GM12878 (cell line): ENCODE results near the gene PHLPP1. TPM values are rescaled to one million over a fixed set of nuclear protein-coding genes. Genes with fewer than 3 reads are reported as not detected.

Source experiments
- ATAC-seq: fragments of 200-7000 bp; cut with Tn5 transposase; 3 replicates; pipeline ENCODE4 v1.9.1; 2020; ENCODE audit warnings: mild to moderate bottlenecking, moderate library complexity
- BruUV-seq: library from RNA; stranded (reverse); fragments of 400-500 nt; replicated peaks from 2 replicates; lab custom pipeline; 2021; lab: Mats Ljungman, UMichigan
- CTCF ChIA-PET: fragments of 300-600 bp; sonication (Branson Sonifier 250); formaldehyde crosslinking; extraction: SDS; loops from one replicate; lab custom pipeline; 2021; ENCODE audit warnings: inconsistent platforms; lab: Yijun Ruan, JAX
- POLR2A ChIA-PET: fragments of 350-600 bp; formaldehyde crosslinking; extraction: SDS; loops from one replicate; lab custom pipeline; 2021; ENCODE audit warnings: inconsistent platforms; lab: Charles Lee
- RAD21 ChIA-PET: fragments of 300-600 bp; sonication (Branson Sonifier 250); formaldehyde crosslinking; loops from one replicate; lab custom pipeline; 2023; ENCODE audit warnings: antibody characterized with exemption; ENCODE audit not compliant: unreplicated experiment; lab: Charles Lee
- SMC1A ChIA-PET: fragments of 300-600 bp; sonication (Branson Sonifier 250); formaldehyde crosslinking; loops from one replicate; lab custom pipeline; 2023; ENCODE audit not compliant: unreplicated experiment, uncharacterized antibody; lab: Charles Lee
- DNase-seq: peaks from one replicate; pipeline ENCODE4 v3.0.0-alpha.2; 2011; ENCODE audit warnings: low read depth, low spot score
- FAIRE-seq: peaks from 3 replicates; lab custom pipeline; 2011; peaks lifted over from hg19 to GRCh38; lab: Jason Lieb, UNC
- H2AFZ ChIP-seq: 2 replicates; pipeline ENCODE4 v1.6.0; 2011; ENCODE audit warnings: low read depth, low read length, control low read depth; ENCODE audit not compliant: control insufficient read depth
- H3K27ac ChIP-seq: 2 replicates; pipeline ENCODE4 v1.5.1; 2011; ENCODE audit warnings: control low read depth; ENCODE audit not compliant: control insufficient read depth, insufficient read depth
- H3K27me3 ChIP-seq, 2 experiments: replicated peaks in 1 of 2; 2 replicates each; pipeline versions ENCODE4 v1.6.0 to v1.6.1; 2011; ENCODE audit warnings: low read length in 1 of 2; ENCODE audit not compliant: control insufficient read depth in 2 of 2, insufficient read depth in 2 of 2
- H3K36me3 ChIP-seq, 2 experiments: 2 replicates each; pipeline ENCODE4 v1.5.1; 2011; ENCODE audit warnings: low read length in 1 of 2; ENCODE audit not compliant: control insufficient read depth in 2 of 2, insufficient read depth in 2 of 2
- H3K4me1 ChIP-seq: 2 replicates; pipeline ENCODE4 v1.6.1; 2011; ENCODE audit warnings: mild to moderate bottlenecking, low read length, moderate library complexity, mixed read lengths; ENCODE audit not compliant: control insufficient read depth, insufficient read depth
- H3K4me2 ChIP-seq: 2 replicates; pipeline ENCODE4 v1.6.0; 2011; ENCODE audit warnings: control low read depth; ENCODE audit not compliant: control insufficient read depth, insufficient read depth
- H3K4me3 ChIP-seq: fragments of 200-600 bp; sonication (generic); 2 replicates; pipeline ENCODE4 v1.5.1; 2016
- H3K79me2 ChIP-seq: 2 replicates; pipeline ENCODE4 v1.6.0; 2011; ENCODE audit warnings: low read length; ENCODE audit not compliant: control insufficient read depth, insufficient read depth
- H3K9ac ChIP-seq: 2 replicates; pipeline ENCODE4 v1.8.0; 2011; ENCODE audit warnings: low read length, control low read depth, mixed read lengths; ENCODE audit not compliant: control insufficient read depth, insufficient read depth
- H3K9me3 ChIP-seq: replicated peaks from 3 replicates; pipeline ENCODE4 v1.5.1; 2011; ENCODE audit warnings: mild to moderate bottlenecking, low read length; ENCODE audit not compliant: control insufficient read depth, insufficient read depth
- H4K20me1 ChIP-seq: 2 replicates; pipeline ENCODE4 v1.6.0; 2011; ENCODE audit not compliant: control insufficient read depth, insufficient read depth
- CHD4 ChIP-seq: fragments of 200-600 bp; sonication (generic); IDR thresholded peaks from 2 replicates; pipeline ENCODE4 v1.6.1; 2016; ENCODE audit warnings: mild to moderate bottlenecking
- CREB1 ChIP-seq: IDR thresholded peaks from 2 replicates; pipeline ENCODE4 v1.6.1; 2012; ENCODE audit warnings: low read depth, mild to moderate bottlenecking, inconsistent platforms
- CREM ChIP-seq: IDR thresholded peaks from 2 replicates; pipeline ENCODE4 v1.6.1; 2014; ENCODE audit warnings: antibody characterized with exemption, low read depth
- JUNB ChIP-seq: IDR thresholded peaks from 2 replicates; pipeline ENCODE4 v1.6.1; 2016; ENCODE audit warnings: antibody characterized with exemption, mild to moderate bottlenecking
- MEF2A ChIP-seq: IDR thresholded peaks from 2 replicates; pipeline ENCODE4 v1.6.1; 2011; ENCODE audit warnings: low read depth, mild to moderate bottlenecking, low read length, moderate library complexity; ENCODE audit not compliant: insufficient read depth
- MEF2B ChIP-seq: fragments of 450-650 bp; IDR thresholded peaks from 2 replicates; pipeline ENCODE4 v1.6.1; 2018; ENCODE audit warnings: mild to moderate bottlenecking, moderate library complexity; ENCODE audit not compliant: partially characterized antibody, poor library complexity, severe bottlenecking
- NFIC ChIP-seq: IDR thresholded peaks from 2 replicates; pipeline ENCODE4 v1.6.1; 2012; ENCODE audit warnings: low read depth, mild to moderate bottlenecking, inconsistent platforms, low read length, moderate library complexity
- RUNX3 ChIP-seq: IDR thresholded peaks from 2 replicates; pipeline ENCODE4 v1.6.1; 2012; ENCODE audit warnings: low read length, inconsistent platforms
- ZNF274 ChIP-seq: IDR thresholded peaks from one replicate; pipeline ENCODE4 v1.8.0; 2011; ENCODE audit not compliant: insufficient read length, insufficient read depth
- WGBS: methylation state at CpG from one replicate; pipeline ENCODE4 v1.1.6; 2016; ENCODE audit warnings: low lambda C conversion rate; ENCODE audit not compliant: insufficient replicate concordance, insufficient coverage; ENCODE audit errors: missing lambda C conversion rate; 5-methylcytosine and 5-hydroxymethylcytosine counted together
- in situ Hi-C: fragments of 300-500 bp; cut with MboI; formaldehyde crosslinking; loops from 9 replicates; pipeline ENCODE4 v1.14.3; 2018; ENCODE audit warnings: mixed read lengths
- intact Hi-C: fragments of 100-400 bp; cut with micrococcal nuclease; formaldehyde crosslinking; loops from one replicate; pipeline ENCODE4 v1.14.2; 2022; ENCODE audit not compliant: unreplicated experiment
- polyA plus RNA-seq, 11 experiments: library from polyadenylated mRNA; depleted of rRNA in 4 of 11; unstranded in 6 of 11; stranded (reverse) in 5 of 11; fragments of >200 nt; fragmentation: Nextera tagmentation in 4 of 11; fragmentation: Illumina TruSeq in 1 of 11; extraction: Ambion mirVana in 4 of 11; extraction: Trizol in 1 of 11; gene quantifications; 1 replicate in 1 of 11; 2 replicates in 10 of 11; pipeline versions ENCODE4 v1.2.1 to v1.2.3, GENCODE V29; 2011 to 2016; ENCODE audit warnings: inconsistent platforms in 2 of 11, missing spikeins in 2 of 11, low read depth in 1 of 11
- total RNA-seq, 4 experiments: library from RNA; depleted of rRNA in 3 of 4; stranded (reverse); fragments of >200 nt in 3 of 4; fragmentation: Illumina TruSeq in 1 of 4; extraction: Trizol in 1 of 4; gene quantifications; 2 replicates each; pipeline versions ENCODE4 v1.2.1 to v1.2.3, GENCODE V29; 2013 to 2021

PHLPP1 gene
- total and polyA plus RNA-seq, 10 of the 15 experiments (the other 5 are each of a cell fraction or from before 2014, with no cell fraction given), result 0.42 to 7.0 (median 1.9) TPM

DNA sequence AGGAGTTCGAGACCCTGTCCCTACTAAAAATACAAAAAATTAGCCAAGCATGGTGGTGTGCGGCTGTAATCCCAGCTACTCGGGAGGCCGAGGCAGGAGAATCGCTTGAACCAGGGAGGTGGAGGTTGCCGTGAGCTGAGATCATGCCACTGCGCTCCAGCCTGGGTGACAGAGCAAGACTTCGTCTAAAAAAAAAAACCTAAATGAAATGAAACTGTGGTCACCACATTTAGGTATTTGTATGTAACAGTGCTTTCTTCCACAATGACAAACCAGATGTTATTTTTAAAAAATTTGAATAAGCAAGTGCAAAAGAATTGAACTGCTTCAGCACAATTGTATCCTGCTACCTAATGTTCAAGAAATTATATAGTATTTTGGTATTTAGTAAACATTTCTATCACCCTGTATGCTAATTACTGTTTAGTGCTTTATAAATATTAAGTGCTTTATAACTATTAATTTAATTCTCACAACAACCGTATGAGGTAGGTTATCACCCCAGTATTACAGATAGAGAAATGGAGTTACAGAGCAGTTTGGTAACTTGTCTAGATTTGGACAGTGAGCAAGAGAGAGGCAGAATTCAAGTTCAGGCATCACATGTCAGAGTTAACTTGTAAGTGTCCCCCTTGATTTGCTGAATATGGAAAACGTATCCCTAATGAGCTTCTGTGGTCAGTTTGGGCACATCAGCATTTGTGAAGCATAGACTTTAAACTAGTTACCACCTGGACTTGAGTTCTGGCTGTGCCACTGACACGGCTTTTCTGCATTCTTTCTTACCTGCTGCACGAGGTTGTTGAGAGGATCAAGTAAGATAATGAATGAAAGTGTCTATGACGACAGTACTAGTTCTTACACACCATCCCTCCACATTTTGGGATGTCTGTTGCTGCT lies 14.4 kb downstream of the PHLPP1 start:
- SMC1A ChIA-PET, result interaction anchor here (1.8 kb wide), 1 partner anchor 14 kb away, joined by 4 read pairs; the partner anchor contains the start of gene PHLPP1
- CTCF ChIA-PET, result interaction anchor here (1.7 kb wide), 1 partner anchor 228 kb away, joined by 5 read pairs; no protein-coding TSS in a partner anchor
- H3K27ac ChIP-seq, result no peak overlapping the region
- no peaks in the 10 kb centered on the region for H3K36me3 ChIP-seq
- peak overlapping the region; percentile 94 for H3K4me2 ChIP-seq
- in situ Hi-C loops (no loop called here), intact Hi-C loops (no loop called here)
- TF ChIP-seq ZNF274 (no peak), JUNB (peak; percentile 35), CHD4 (no peak), MEF2B (peak; percentile 27), NFIC (0 out of 2 replicates have a peak, but pooled peaks have one; percentile 37), CREB1 (0 out of 2 replicates have a peak, but pooled peaks have one; percentile 29), MEF2A (peak; percentile 73), CREM (0 out of 2 replicates have a peak, but pooled peaks have one; percentile 17), RUNX3 (peak; percentile 76)
- ATAC-seq, result peak; percentile 88
- no peak overlapping the region for H3K9ac ChIP-seq
- peak overlapping the region; percentile 46 for H2AFZ ChIP-seq
- H3K27me3 ChIP-seq, result no peaks in the 10 kb centered on the region
- H3K4me3 ChIP-seq, result peak overlapping the region; percentile 29; the same call in 1 of the 2 replicates
- RAD21 ChIA-PET, result no interaction called here
- no peaks in the 10 kb centered on the region for H4K20me1 ChIP-seq
- 19% methylated on average over 13 of the region's 13 CpGs for WGBS
- peaks cover 7% of the 10 kb centered on the region; the same call in 2 of the 3 replicates for H3K9me3 ChIP-seq
- H3K4me1 ChIP-seq, result peaks cover 12% of the 10 kb centered on the region
- DNase-seq, result no peak
- peaks cover 5% of the 10 kb centered on the region for H3K79me2 ChIP-seq
- POLR2A ChIA-PET, result no interaction called here
- FAIRE-seq, result no peak
- no TSS peak for BruUV-seq
